ENCODE results near the gene DLGAP1.

GRCh38 chr18:3717376-3718025 is 737.6 kb downstream of the DLGAP1 start:
- TF ChIP-seq CTCF (IDR thresholded peaks at IDR 0.05) (no peak), EP300 (IDR thresholded peaks at IDR 0.05) (no peak), POLR2A (IDR thresholded peaks at IDR 0.05) (no peak)
